Esophagus muscularis mucosa (tissue), 4 donors: ENCODE measurements around the gene MAPK9.

Source experiments
- EP300 ChIP-seq: sonication (generic); formaldehyde crosslinking; IDR thresholded peaks from one replicate; pipeline ENCODE4 v1.6.1; 2017; ENCODE audit warnings: antibody characterized with exemption
- POLR2A ChIP-seq: fragments of 450-650 bp; IDR thresholded peaks from one replicate; pipeline ENCODE4 v1.6.1; 2017; ENCODE audit warnings: antibody characterized with exemption, moderate library complexity, mild to moderate bottlenecking, low read depth
- POLR2AphosphoS5 ChIP-seq, 2 donors: sonication (generic); formaldehyde crosslinking; IDR thresholded peaks; one replicate each; pipeline ENCODE4 v1.6.1; 2017; ENCODE audit warnings: antibody characterized with exemption in 2 of 2
- TF ChIP-seq, protein P1 (sequence below), 3 experiments: fragments of 200-600 bp in 2 of 3; fragments of 450-650 bp in 1 of 3; sonication (generic) in 2 of 3; IDR thresholded peaks; one replicate each; pipeline ENCODE4 v1.5.1; 2017 to 2019; ENCODE audit warnings: antibody characterized with exemption in 3 of 3, mild to moderate bottlenecking in 2 of 3, moderate library complexity in 1 of 3

DNA sequence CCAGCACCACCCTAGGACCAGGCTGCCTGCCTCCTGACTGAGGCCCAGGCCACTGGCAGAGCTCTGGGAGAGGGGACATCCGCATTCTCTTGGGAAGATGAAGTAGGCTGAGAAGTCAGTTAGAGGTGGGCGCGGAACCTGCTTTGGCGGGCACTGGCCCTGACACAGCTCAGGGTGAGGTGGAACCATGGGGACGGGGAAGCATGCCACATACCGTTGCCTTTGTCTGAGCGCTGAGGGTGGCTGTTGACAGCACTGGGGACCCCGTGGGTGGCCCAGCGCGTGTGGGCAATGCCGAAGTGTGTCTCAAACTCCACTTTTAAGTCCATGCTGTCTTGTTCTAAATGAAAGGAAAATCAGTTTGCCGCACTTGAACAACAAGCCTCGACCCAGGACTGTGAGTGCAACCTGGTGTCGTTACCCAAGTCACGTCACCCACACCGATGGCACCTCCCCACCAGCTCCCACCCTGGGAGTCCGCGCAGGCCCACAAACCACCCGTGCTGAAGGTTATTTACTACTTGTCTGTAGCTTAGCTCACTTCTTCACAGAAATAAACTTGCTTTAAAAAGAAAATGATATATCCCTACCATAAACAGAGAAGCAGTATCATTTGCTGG is 43.8 kb upstream of the MAPK9 start:
- no peak for TF ChIP-seq POLR2AphosphoS5 (IDR thresholded peaks at IDR 0.05)
- TF ChIP-seq, protein P1, sequence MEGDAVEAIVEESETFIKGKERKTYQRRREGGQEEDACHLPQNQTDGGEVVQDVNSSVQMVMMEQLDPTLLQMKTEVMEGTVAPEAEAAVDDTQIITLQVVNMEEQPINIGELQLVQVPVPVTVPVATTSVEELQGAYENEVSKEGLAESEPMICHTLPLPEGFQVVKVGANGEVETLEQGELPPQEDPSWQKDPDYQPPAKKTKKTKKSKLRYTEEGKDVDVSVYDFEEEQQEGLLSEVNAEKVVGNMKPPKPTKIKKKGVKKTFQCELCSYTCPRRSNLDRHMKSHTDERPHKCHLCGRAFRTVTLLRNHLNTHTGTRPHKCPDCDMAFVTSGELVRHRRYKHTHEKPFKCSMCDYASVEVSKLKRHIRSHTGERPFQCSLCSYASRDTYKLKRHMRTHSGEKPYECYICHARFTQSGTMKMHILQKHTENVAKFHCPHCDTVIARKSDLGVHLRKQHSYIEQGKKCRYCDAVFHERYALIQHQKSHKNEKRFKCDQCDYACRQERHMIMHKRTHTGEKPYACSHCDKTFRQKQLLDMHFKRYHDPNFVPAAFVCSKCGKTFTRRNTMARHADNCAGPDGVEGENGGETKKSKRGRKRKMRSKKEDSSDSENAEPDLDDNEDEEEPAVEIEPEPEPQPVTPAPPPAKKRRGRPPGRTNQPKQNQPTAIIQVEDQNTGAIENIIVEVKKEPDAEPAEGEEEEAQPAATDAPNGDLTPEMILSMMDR (IDR thresholded peaks at IDR 0.05): no peak
- TF ChIP-seq POLR2A: no peak
- no peak for TF ChIP-seq EP300
